Renal pelvis (tissue), 4 donors: ENCODE measurements around the gene MOXD1. TPM values are rescaled to one million over a fixed set of nuclear protein-coding genes. Genes with fewer than 3 reads are reported as not detected.

Experiments
- DNase-seq: peaks from one replicate; pipeline ENCODE4 v3.0.0-alpha.2; 2013
- polyA plus RNA-seq, 3 donors: library from polyadenylated mRNA; unstranded; fragments of 120-200 nt; gene quantifications; one replicate each; pipeline ENCODE4 v1.2.1, GENCODE V29; 2013; ENCODE audit not compliant: insufficient read length in 3 of 3

The MOXD1 gene
- polyA plus RNA-seq, 3 donors, result 168 to 201 (median 182) TPM

DNA sequence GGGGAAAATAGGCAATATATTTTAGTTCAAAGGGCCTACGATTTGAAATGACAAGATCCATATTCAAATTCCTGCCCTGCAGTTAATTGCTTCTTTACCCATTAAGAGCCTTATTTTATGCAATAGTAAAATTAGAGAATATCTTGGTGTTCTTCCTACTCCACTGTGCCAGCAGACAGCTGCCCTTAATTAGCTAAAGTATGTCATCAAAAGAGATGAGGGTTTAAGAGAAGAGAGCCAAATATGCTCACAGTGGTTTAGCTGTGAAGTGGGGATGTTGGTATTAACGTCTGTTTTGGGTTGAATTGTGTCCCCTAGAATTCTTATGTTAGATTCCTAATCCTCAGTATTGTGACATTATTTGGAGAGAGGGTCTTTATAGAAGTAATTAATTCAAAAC, 148.1 kb downstream of the MOXD1 start:
- no peak for DNase-seq

DNA sequence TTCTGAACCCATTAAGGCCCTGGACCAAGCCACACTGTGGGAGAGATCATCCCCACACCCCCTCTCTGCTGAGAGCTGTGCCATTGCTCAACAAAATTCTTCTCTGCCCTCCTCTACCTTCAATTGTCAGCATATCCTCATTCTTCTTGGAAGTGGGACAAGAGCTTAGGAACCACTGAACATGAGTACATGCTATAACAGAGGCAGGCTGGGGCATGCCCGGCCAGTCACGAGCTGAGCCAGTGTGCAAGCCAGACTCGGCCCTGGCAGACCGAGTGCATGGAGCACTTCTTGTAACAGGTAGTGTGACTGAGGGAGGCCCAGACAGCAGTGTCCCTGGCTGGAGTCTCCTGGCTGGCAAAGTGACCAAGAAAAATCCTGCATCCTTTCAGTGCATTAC, 149.2 kb downstream of the MOXD1 start:
- no peak for DNase-seq

DNA sequence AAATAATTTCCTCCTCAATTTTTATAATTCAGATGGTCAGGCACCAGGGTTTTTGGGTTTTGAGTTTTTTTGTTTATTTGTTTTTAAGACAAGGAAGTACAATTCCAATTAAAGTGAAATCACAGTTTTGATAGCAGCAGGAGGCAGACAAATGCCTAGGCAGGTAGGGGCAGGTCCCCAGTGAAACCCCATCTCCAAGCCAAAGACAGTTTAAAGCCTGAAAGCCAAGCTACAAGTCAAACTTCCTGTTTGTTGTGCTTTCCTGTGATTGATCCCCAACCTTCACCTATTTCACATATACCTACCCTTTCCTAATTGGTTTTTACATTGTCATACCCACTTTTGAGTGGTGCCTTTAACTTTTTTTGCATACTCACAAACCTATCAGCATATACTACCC, 149.6 kb downstream of the MOXD1 start:
- DNase-seq, result no peak

DNA sequence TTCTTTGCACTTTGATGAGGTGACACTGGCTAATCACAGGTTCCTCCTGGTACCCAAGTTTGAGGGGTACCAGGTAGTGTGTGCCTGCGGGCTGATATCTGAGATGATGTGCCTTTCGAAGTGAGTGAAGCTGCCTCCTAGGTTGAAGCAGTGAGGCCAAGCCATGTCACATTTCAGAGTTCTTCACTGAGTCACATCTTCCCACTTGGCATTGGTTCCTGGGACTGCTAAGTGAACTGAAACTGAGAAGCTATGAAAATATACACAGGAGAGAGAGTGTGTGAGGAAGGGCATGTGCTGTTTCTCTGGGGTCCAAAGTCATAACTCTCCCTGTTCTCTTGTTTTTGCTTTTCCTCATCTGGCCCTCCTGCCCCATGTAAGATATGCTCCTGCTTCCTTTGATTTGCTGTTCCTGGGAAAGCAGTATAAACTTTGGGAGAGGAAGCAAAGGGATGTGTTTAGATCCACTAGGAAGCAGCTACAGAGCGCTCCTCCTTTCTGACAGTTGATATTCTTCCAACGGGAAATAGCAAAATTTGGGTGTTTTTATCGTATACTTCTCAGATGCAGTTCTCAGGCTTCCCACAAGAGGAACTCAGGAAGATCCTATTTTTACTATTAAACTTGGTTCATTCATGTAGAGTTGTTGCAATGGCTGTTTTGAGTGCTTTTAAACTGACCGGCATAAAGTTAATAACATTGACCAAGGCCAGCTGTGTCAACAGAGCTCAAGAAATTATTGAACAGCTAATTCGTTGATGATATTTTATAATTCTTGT, 153.7 kb downstream of the MOXD1 start:
- no peak for DNase-seq

DNA sequence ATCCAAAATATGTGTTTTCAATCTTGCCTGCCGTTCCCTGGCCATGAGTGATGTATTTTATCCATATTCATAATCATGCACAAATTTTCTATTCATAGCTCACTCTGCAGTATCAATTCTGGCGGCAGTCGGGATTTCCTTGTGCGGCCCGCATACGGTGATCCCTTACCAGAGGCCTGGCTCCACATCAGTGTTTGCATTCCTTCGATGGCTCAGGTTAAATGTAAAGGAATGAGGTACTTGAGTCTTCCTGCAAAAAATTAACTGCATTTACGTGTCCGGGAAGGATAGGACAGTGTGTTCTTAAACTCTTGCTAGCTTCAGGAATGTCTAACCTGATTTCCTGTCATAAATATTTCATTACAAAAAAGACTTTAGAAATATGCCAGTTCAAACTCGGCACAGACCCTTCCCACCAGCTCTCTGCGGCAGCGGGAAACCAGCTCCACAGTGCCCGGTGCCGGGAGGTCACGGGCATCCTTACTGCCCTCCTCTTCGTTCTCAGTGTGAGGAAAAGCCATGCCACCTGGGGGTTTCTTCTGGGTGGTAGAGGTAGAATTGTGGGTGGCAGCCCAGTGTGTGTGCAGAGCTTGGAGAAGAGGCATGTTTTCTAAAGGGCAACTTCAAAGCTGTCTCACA, 154.5 kb downstream of the MOXD1 start:
- DNase-seq, result no peak

- no peak for DNase-seq
These were observed 155.1 kb downstream of the MOXD1 start for GRCh38 chr6:132246120-132246617.

Other genes starting within 250 kb of the MOXD1 start
- gene STX7, start 111.6 kb upstream of the MOXD1 start, polyA plus RNA-seq, result 100 to 1,000 TPM in 1 of 3 donors, 10 to 100 TPM in 2; 86.7 to 103 (median 91.8) TPM
- not detected for gene TAAR9, start 136.8 kb upstream of the MOXD1 start, polyA plus RNA-seq
- not detected for gene TAAR8, start 151.2 kb upstream of the MOXD1 start, polyA plus RNA-seq
- under 1 TPM in 1 of 3 donors, not detected in 2; 0.30 TPM for gene TAAR6, start 168.8 kb upstream of the MOXD1 start, polyA plus RNA-seq
- gene TAAR5, start 188.3 kb upstream of the MOXD1 start, polyA plus RNA-seq, result not detected
- gene TAAR2, start 222.8 kb upstream of the MOXD1 start, polyA plus RNA-seq, result not detected